ENCODE data around the gene RNF115.
"Not testable (repeated sequence)": the region's sequence is repeated elsewhere in the genome, so short reads cannot be mapped to it uniquely, and the experiment has no call there.

RNF115 gene

GRCh38 chr1:145726193-145726592 is 97.7 kb downstream of the RNF115 start:
- not testable (repeated sequence) for DNase-seq

- no peak for DNase-seq
Observed at GRCh38 chr1:145720878-145721671, 102.8 kb downstream of the RNF115 start.

- DNase-seq = no peak
Observed at GRCh38 chr1:145720556-145720877, 103.4 kb downstream of the RNF115 start.

DNA sequence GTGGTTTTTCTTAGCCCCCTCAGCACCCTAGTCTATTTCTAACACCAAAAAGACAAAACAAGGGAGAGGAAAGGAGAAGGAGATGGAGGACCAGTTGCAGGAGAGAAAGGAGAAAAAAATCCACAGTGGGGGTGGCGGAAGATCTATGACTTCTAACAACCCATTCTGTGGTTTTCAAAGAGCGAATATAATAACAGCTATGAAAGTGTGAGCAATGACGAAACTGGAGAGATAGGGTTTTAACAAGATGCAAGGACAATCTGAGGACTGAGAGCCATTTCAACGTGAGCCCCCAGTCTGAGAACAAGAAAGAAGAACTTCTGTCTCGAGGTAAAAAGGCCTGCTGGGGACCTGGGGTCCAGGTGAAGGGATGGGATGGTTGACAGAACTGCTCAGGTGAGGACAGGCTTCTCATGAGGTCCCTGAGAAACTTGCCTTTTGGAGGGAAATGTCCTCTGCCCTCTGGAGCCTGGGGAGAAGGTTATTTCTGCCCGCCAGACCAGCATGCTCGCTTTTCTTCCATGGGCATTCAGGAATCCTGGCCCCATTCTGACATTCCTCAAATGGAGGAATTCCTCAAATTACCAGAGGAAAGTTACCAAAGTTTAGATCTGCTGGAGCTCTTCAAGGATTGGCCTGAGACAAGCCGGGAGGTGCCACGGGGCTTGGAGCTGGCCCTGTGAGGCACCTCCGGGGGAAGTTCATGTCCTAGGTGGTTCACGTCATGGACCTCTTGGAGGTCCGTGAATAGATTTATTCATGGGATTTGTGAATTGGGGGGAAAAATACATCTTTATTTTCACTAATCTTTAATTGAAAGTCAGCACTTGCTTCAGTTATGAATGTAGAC is 104.4 kb downstream of the RNF115 start, which contains the start of gene CD160:
CD160 (plus strand) TSS at position 270 of the 850 bp plus-strand sequence. CDS start 8,829 bp downstream, outside the sequence.
- no peak for DNase-seq

- DNase-seq = not testable (repeated sequence)
Observed at GRCh38 chr1:145718465-145718864, 105.4 kb downstream of the RNF115 start.

GRCh38 chr1:145717833-145718232 is 106.1 kb downstream of the RNF115 start:
- no peak for DNase-seq

- DNase-seq = no peak
Observed at GRCh38 chr1:145716641-145717345, 107.1 kb downstream of the RNF115 start.

GRCh38 chr1:145714524-145715111 is 109.3 kb downstream of the RNF115 start:
- DNase-seq = no peak

- no peak for DNase-seq
Observed at GRCh38 chr1:145711213-145711651, 112.7 kb downstream of the RNF115 start.

GRCh38 chr1:145710291-145711027 is 113.4 kb downstream of the RNF115 start:
- no peak for DNase-seq

GRCh38 chr1:145708063-145708462 is 115.8 kb downstream of the RNF115 start:
- no peak for DNase-seq

GRCh38 chr1:145707183-145707867 is 116.6 kb downstream of the RNF115 start, which contains the start of gene PDZK1:
Gene PDZK1, minus strand, starts transcription at chr1:145707368. Its CDS starts 19,347 bp downstream, at chr1:145688021.
- no peak for DNase-seq

- no peak for DNase-seq
Observed at GRCh38 chr1:145706086-145706664, 117.7 kb downstream of the RNF115 start.

GRCh38 chr1:145705622-145706021 is 118.3 kb downstream of the RNF115 start:
- no peak for DNase-seq

DNA sequence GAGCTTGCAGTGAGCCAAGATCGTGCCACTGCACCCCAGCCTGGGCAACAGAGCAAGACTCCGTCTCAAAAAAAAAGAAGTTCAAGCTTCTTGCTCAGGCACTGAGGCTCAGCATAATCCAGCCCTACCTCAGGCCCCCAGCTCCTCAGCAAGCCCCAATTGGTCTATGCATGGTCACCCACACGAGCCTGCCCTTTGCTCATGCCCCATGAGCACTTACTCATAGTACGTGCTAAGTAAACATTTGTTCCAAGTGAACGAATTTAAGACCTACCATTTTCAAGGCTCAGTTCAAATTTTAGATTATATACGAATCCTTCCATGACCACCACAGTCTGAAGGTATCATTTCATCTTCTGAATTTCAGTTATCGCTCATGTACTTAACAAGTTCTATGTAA is 121.1 kb downstream of the RNF115 start:
- DNase-seq = no peak

DNA sequence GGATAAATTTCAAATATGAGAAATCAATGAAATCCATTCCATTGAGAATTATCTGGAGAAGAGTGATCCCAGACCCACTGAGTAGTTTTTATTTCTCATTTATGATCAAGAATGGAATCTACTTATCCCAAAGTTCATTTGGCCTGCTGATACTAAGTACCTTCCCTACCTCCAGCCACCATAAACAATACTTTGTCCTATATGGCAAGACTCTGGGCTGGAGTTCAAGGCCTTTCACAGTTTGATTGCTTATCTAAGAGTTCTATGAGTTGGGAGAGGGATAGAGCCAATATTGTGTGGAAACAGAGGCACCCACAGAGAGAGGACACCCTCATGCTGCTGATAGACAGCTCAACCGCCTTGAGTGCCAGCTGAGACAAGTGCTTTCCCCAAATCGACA is 121.8 kb downstream of the RNF115 start:
- no peak for DNase-seq

- no peak for DNase-seq
Observed at GRCh38 chr1:145701306-145701862, 122.5 kb downstream of the RNF115 start.

DNA sequence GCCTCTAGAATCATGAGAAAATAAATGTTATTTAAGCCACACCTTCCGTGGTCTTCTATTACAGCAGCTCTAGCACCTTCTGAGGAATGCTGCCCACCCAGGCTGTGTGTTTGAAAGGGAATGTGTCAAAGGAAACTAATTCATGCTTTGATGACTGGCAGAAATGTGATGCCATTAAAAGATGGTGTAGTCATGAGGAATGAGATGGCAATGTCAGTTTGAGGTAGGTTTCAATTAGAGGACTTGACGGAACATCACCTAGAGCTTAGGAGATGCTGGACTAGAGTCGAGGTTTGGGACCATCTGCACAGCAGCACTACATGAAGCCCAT is 127.3 kb downstream of the RNF115 start:
- DNase-seq = no peak

DNA sequence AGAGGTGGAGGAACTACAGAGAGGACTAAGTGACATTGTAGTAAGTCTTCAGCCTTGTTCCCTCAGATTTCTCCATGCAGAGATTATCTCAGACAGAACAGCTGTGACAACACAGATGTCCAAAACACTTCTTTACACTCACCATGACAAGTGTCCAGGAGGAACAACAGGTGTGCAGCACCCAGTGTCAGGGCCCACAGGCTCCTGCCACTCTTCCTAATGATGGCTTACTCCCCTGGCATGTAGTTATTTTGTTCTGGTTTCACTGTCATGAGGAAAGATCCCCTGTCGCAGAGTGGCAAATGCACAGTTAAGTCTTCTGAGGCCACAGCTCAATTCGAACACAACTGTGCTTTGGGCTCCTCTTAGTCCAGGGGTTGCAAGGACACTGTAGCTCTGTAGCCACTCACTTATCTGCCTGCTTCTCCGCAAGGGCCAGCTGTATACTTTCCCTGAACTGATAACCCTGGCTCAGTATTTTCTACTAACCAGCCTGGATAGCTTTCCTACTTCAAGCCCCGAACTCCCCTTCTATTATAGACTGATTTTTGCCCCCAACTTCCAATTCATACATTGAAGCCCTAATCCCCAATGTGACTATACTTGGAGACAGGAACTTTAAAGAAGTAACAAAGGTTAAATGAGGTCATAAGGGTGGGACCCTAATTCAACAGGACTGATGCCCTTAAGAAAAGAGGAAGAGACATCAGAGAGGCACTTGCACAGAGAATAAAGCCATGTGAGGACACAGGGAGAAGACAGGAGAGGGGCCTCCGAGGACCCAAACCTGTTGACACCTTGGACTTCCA is 127.9 kb downstream of the RNF115 start:
- DNase-seq = no peak
